GM12878 (cell line): ENCODE data around the gene LMAN2. TPM values are rescaled to one million over a fixed set of nuclear protein-coding genes. Genes with fewer than 3 reads are reported as not detected.
A peak's percentile ranks its signal among the peaks of the same experiment; 100 is the strongest.

Source experiments
- ATF3 ChIP-seq: IDR thresholded peaks from 2 replicates; pipeline ENCODE4 v1.6.1; 2011; ENCODE audit warnings: low read depth, mild to moderate bottlenecking, low read length, moderate library complexity, borderline replicate concordance; ENCODE audit errors: extremely low read depth
- BHLHE40 ChIP-seq, 2 experiments: fragments of 450-650 bp in 1 of 2; IDR thresholded peaks; 2 replicates each; pipeline ENCODE4 v1.6.1; 2011 to 2017; ENCODE audit warnings: low read depth in 2 of 2, borderline replicate concordance in 1 of 2, improper control_type of control experiment in 1 of 2, low read length in 1 of 2, mild to moderate bottlenecking in 1 of 2
- CBFB ChIP-seq: IDR thresholded peaks from 2 replicates; pipeline ENCODE4 v1.6.1; 2016; ENCODE audit warnings: antibody characterized with exemption, low read depth
- CHD1 ChIP-seq: IDR thresholded peaks from 2 replicates; pipeline ENCODE4 v1.6.1; 2012; ENCODE audit warnings: low read depth, low read length, improper control_type of control experiment
- CREM ChIP-seq: IDR thresholded peaks from 2 replicates; pipeline ENCODE4 v1.6.1; 2014; ENCODE audit warnings: antibody characterized with exemption, low read depth
- DPF2 ChIP-seq: fragments of 450-650 bp; IDR thresholded peaks from 2 replicates; pipeline ENCODE4 v1.6.1; 2017; ENCODE audit warnings: mild to moderate bottlenecking
- FOXM1 ChIP-seq: IDR thresholded peaks from 2 replicates; pipeline ENCODE4 v1.6.1; 2012; ENCODE audit warnings: low read depth, mild to moderate bottlenecking, inconsistent platforms, low read length, moderate library complexity
- GABPA ChIP-seq: IDR thresholded peaks from 2 replicates; pipeline ENCODE4 v1.6.1; 2014; ENCODE audit warnings: antibody characterized with exemption, low read depth, mild to moderate bottlenecking, inconsistent platforms
- HCFC1 ChIP-seq: fragments of 150-350 bp; IDR thresholded peaks from 2 replicates; pipeline ENCODE4 v1.6.1; 2014; ENCODE audit warnings: low read length
- JUND ChIP-seq: IDR thresholded peaks from 2 replicates; pipeline ENCODE4 v1.6.1; 2012; ENCODE audit warnings: low read depth, mild to moderate bottlenecking, low read length, improper control_type of control experiment, moderate library complexity
- MXI1 ChIP-seq: fragments of 150-350 bp; IDR thresholded peaks from 2 replicates; pipeline ENCODE4 v1.6.1; 2011; ENCODE audit warnings: low read depth, mild to moderate bottlenecking, inconsistent platforms, low read length, improper control_type of control experiment
- NFYB ChIP-seq: IDR thresholded peaks from 2 replicates; pipeline ENCODE4 v1.6.1; 2011; ENCODE audit warnings: low read depth, mild to moderate bottlenecking, low read length, improper control_type of control experiment, moderate library complexity; ENCODE audit not compliant: insufficient read depth
- POU2F2 ChIP-seq: IDR thresholded peaks from 3 replicates; pipeline ENCODE4 v1.6.1; 2011; ENCODE audit warnings: low read depth, mild to moderate bottlenecking, low read length, borderline replicate concordance
- RB1 ChIP-seq: fragments of 450-650 bp; formaldehyde crosslinking; IDR thresholded peaks from 2 replicates; pipeline ENCODE4 v1.6.1; 2017; ENCODE audit warnings: mild to moderate bottlenecking, borderline replicate concordance
- SRF ChIP-seq, 2 experiments: IDR thresholded peaks; 2 replicates each; pipeline ENCODE4 v1.6.1; 2011; ENCODE audit warnings: low read depth in 2 of 2, low read length in 2 of 2, mild to moderate bottlenecking in 1 of 2, moderate library complexity in 1 of 2
- TAF1 ChIP-seq: IDR thresholded peaks from 2 replicates; pipeline ENCODE4 v1.6.1; 2011; ENCODE audit warnings: mild to moderate bottlenecking, low read depth, low read length, borderline replicate concordance
- TARDBP ChIP-seq: IDR thresholded peaks from 2 replicates; pipeline ENCODE4 v1.6.1; 2016; ENCODE audit warnings: borderline replicate concordance
- YY1 ChIP-seq: IDR thresholded peaks from 2 replicates; pipeline ENCODE4 v1.6.1; 2011; ENCODE audit warnings: low read depth, mild to moderate bottlenecking, low read length
- ZNF384 ChIP-seq: IDR thresholded peaks from 2 replicates; pipeline ENCODE4 v1.6.1; 2012; ENCODE audit warnings: low read depth, mild to moderate bottlenecking, low read length, improper control_type of control experiment, borderline replicate concordance
- ZZZ3 ChIP-seq: IDR thresholded peaks from 2 replicates; pipeline ENCODE4 v1.6.1; 2011; ENCODE audit warnings: low read depth; ENCODE audit not compliant: control insufficient read depth, insufficient read length
- polyA plus RNA-seq, 11 experiments: library from polyadenylated mRNA; depleted of rRNA in 4 of 11; unstranded in 6 of 11; stranded (reverse) in 5 of 11; fragments of >200 nt; fragmentation: Nextera tagmentation in 4 of 11; fragmentation: Illumina TruSeq in 1 of 11; extraction: Ambion mirVana in 4 of 11; extraction: Trizol in 1 of 11; gene quantifications; 1 replicate in 1 of 11; 2 replicates in 10 of 11; pipeline versions ENCODE4 v1.2.1 to v1.2.3, GENCODE V29; 2011 to 2016; ENCODE audit warnings: inconsistent platforms in 2 of 11, missing spikeins in 2 of 11, low read depth in 1 of 11
- total RNA-seq, 4 experiments: library from RNA; depleted of rRNA in 3 of 4; stranded (reverse); fragments of >200 nt in 3 of 4; fragmentation: Illumina TruSeq in 1 of 4; extraction: Trizol in 1 of 4; gene quantifications; 2 replicates each; pipeline versions ENCODE4 v1.2.1 to v1.2.3, GENCODE V29; 2013 to 2021
- TF ChIP-seq, protein P1 (sequence below): fragments of 450-650 bp; IDR thresholded peaks from 2 replicates; pipeline ENCODE4 v1.6.1; 2016; ENCODE audit warnings: mild to moderate bottlenecking
- TF ChIP-seq, protein P2 (sequence below): IDR thresholded peaks from 2 replicates; pipeline ENCODE4 v1.6.1; 2012; ENCODE audit warnings: low read depth, low read length, improper control_type of control experiment
- TF ChIP-seq, protein P3 (sequence below): fragments of 450-650 bp; IDR thresholded peaks from 2 replicates; pipeline ENCODE4 v1.6.1; 2016; ENCODE audit warnings: mild to moderate bottlenecking, moderate library complexity, borderline replicate concordance

LMAN2 gene
- total and polyA plus RNA-seq, 10 of the 15 experiments (the other 5 are each of a cell fraction or from before 2014, with no cell fraction given), result 2.4 to 264 (median 147) TPM

DNA sequence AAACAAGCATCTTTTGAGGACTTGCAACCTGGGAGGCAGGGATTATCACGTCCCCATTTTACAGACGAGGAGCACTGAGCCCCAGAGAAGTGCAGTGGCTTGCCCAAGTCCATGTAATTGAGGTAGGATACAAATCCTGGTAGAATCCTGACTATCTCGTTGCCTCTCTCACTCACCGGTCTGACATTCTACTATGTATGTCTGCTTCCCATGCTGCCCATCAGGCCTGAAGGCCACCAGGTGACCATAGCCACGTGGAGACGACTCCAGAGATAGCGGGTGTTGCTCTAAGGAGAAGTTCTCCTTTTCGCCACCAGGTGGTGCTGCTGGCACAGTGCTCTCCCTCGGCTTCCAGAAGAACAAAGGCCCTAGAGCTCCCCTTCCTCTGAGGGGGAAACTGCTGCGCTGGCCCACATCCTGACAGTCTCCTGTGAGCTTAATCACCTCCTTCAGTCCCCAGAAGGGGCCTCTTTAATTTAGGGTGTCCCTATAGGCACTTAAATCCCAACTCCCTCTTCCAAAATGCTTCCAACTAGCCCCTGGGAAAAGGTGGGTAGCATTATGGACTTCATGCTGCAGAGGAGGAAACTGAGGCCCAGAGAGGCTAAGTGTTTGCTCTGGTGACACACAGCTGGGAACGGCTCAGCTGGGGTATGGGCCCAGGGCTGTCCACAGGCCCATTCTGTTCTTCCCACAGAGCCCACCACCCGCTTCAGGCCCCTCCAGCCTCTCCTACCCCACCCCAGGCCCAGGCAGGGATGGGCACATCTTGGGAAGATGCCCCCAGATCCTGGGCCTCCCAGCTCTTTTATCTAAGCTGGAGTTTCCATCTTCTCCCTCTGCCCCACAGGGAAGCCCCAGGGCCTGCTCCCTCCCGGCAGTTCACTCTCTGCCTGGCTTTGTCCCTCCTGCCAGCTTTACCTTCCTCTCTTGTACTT lies 39.2 kb upstream of the LMAN2 start (continued):
- TF ChIP-seq BHLHE40 (IDR thresholded peaks at IDR 0.05; ENCODE audit: borderline replicate concordance in 1 of 2, low read depth in 2 of 2, low read length in 1 of 2), result peak; percentile 25 to 34; a peak in 1 of 4 replicates
- TF ChIP-seq DPF2, result no peak
- peak; percentile 76 for TF ChIP-seq YY1
- TF ChIP-seq GABPA, result no peak
- no peak for TF ChIP-seq FOXM1
- TF ChIP-seq ATF3, result peak; percentile 45; the same call in 1 of the 2 replicates
- peak; percentile 88 for TF ChIP-seq MXI1
- TF ChIP-seq, protein P1, sequence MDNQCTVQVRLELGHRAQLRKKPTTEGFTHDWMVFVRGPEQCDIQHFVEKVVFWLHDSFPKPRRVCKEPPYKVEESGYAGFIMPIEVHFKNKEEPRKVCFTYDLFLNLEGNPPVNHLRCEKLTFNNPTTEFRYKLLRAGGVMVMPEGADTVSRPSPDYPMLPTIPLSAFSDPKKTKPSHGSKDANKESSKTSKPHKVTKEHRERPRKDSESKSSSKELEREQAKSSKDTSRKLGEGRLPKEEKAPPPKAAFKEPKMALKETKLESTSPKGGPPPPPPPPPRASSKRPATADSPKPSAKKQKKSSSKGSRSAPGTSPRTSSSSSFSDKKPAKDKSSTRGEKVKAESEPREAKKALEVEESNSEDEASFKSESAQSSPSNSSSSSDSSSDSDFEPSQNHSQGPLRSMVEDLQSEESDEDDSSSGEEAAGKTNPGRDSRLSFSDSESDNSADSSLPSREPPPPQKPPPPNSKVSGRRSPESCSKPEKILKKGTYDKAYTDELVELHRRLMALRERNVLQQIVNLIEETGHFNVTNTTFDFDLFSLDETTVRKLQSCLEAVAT, result peak; percentile 74
- no peak; the same call in 1 of the 2 replicates for TF ChIP-seq RB1
- TF ChIP-seq CBFB, result no peak
- no peak for TF ChIP-seq TARDBP
- TF ChIP-seq CHD1, result no peak
- TF ChIP-seq, protein P2, sequence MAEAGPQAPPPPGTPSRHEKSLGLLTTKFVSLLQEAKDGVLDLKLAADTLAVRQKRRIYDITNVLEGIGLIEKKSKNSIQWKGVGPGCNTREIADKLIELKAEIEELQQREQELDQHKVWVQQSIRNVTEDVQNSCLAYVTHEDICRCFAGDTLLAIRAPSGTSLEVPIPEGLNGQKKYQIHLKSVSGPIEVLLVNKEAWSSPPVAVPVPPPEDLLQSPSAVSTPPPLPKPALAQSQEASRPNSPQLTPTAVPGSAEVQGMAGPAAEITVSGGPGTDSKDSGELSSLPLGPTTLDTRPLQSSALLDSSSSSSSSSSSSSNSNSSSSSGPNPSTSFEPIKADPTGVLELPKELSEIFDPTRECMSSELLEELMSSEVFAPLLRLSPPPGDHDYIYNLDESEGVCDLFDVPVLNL, result no peak
- no peak for TF ChIP-seq NFYB
- no peak for TF ChIP-seq ZNF384
- no peak for TF ChIP-seq JUND
- peak; percentile 52; the same call in 1 of the 3 replicates for TF ChIP-seq POU2F2
- no peak for TF ChIP-seq HCFC1
- TF ChIP-seq, protein P3, sequence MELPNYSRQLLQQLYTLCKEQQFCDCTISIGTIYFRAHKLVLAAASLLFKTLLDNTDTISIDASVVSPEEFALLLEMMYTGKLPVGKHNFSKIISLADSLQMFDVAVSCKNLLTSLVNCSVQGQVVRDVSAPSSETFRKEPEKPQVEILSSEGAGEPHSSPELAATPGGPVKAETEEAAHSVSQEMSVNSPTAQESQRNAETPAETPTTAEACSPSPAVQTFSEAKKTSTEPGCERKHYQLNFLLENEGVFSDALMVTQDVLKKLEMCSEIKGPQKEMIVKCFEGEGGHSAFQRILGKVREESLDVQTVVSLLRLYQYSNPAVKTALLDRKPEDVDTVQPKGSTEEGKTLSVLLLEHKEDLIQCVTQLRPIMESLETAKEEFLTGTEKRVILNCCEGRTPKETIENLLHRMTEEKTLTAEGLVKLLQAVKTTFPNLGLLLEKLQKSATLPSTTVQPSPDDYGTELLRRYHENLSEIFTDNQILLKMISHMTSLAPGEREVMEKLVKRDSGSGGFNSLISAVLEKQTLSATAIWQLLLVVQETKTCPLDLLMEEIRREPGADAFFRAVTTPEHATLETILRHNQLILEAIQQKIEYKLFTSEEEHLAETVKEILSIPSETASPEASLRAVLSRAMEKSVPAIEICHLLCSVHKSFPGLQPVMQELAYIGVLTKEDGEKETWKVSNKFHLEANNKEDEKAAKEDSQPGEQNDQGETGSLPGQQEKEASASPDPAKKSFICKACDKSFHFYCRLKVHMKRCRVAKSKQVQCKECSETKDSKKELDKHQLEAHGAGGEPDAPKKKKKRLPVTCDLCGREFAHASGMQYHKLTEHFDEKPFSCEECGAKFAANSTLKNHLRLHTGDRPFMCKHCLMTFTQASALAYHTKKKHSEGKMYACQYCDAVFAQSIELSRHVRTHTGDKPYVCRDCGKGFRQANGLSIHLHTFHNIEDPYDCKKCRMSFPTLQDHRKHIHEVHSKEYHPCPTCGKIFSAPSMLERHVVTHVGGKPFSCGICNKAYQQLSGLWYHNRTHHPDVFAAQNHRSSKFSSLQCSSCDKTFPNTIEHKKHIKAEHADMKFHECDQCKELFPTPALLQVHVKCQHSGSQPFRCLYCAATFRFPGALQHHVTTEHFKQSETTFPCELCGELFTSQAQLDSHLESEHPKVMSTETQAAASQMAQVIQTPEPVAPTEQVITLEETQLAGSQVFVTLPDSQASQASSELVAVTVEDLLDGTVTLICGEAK, result no peak
- TF ChIP-seq CREM, result no peak; the same call in 1 of the 2 replicates
- 0 out of 2 replicates have a peak, but pooled peaks have one; percentile 22 for TF ChIP-seq TAF1
- no peak for TF ChIP-seq SRF (IDR thresholded peaks at IDR 0.05; ENCODE audit: low read depth in 2 of 2, low read length in 2 of 2)
- no peak for TF ChIP-seq ZZZ3
